Gastroesophageal sphincter (tissue), 3 donors: ENCODE data around the gene STARD13.

Experiments used
- CTCF ChIP-seq, 4 experiments: fragments of 200-600 bp in 2 of 4; fragments of 450-650 bp in 2 of 4; sonication (generic) in 1 of 4; IDR thresholded peaks; one replicate each; pipeline ENCODE4 v1.5.1; 2017 to 2019; ENCODE audit warnings: antibody characterized with exemption in 4 of 4, mild to moderate bottlenecking in 2 of 4, moderate library complexity in 2 of 4
- POLR2A ChIP-seq, 2 donors: fragments of 450-650 bp; IDR thresholded peaks; one replicate each; pipeline ENCODE4 v1.6.1; 2017; ENCODE audit warnings: antibody characterized with exemption in 2 of 2, mild to moderate bottlenecking in 2 of 2, moderate library complexity in 1 of 2

- TF ChIP-seq CTCF (IDR thresholded peaks at IDR 0.05) = no peak
- no peak for TF ChIP-seq POLR2A (IDR thresholded peaks at IDR 0.05)
Observed at GRCh38 chr13:33280923-33281322, 4.6 kb downstream of the STARD13 start.
